GM10248 (cell line): ENCODE results near the gene FADS1.
A peak's percentile ranks its signal among the peaks of the same experiment; 100 is the strongest.

Experiments
- CTCF ChIA-PET: fragments of 300-600 bp; sonication (Branson Sonifier 250); formaldehyde crosslinking; extraction: SDS; loops from one replicate; lab custom pipeline; 2021; ENCODE audit warnings: antibody characterized with exemption; lab: Yijun Ruan, JAX
- POLR2A ChIA-PET: fragments of 350-650 bp; sonication (Branson Sonifier 250); formaldehyde crosslinking; extraction: SDS; loops from one replicate; lab custom pipeline; 2020; ENCODE audit warnings: antibody characterized with exemption; lab: Yijun Ruan, JAX
- DNase-seq: peaks from one replicate; pipeline ENCODE4 v3.0.0; 2012; ENCODE audit errors: extremely low spot score
- CTCF ChIP-seq: IDR thresholded peaks from 2 replicates; pipeline ENCODE4 v1.5.1; 2012; ENCODE audit warnings: mild to moderate bottlenecking, low read depth; ENCODE audit errors: extremely low read depth, missing control alignments, control extremely low read depth

The FADS1 gene

GRCh38 chr11:61787928-61788491 is 28.8 kb downstream of the FADS1 start:
- ChIA-PET CTCF (interaction anchor here (0.7 to 8.3 kb wide), 14 partner anchors 7 to 294 kb away, joined by 3 to 91 read pairs (median 5); no protein-coding TSS in a partner anchor), POLR2A (no interaction called here)
- no peak for DNase-seq
- peak; percentile 29 for TF ChIP-seq CTCF

- TF ChIP-seq CTCF, result no peak
- ChIA-PET CTCF (interaction anchor here (1.6 to 8.3 kb wide), 5 partner anchors 10 to 296 kb away, joined by 3 to 91 read pairs (median 8); no protein-coding TSS in a partner anchor), POLR2A (no interaction called here)
- DNase-seq, result no peak
Observed at GRCh38 chr11:61785837-61786402, 30.9 kb downstream of the FADS1 start.

- CTCF ChIA-PET, result interaction anchor here (1.0 to 2.0 kb wide), 6 partner anchors 8 to 324 kb away, joined by 3 to 8 read pairs (median 4); partner anchors contain the start of genes FEN1 and TMEM258
- no peak for TF ChIP-seq CTCF
- DNase-seq, result no peak
- POLR2A ChIA-PET, result no interaction called here
Observed at GRCh38 chr11:61784506-61784805, 32.3 kb downstream of the FADS1 start.

- DNase-seq, result no peak
- TF ChIP-seq CTCF, result no peak
- CTCF ChIA-PET, result interaction anchor here (1.0 to 2.0 kb wide), 6 partner anchors 8 to 324 kb away, joined by 3 to 8 read pairs (median 4); partner anchors contain the start of genes FEN1 and TMEM258
- POLR2A ChIA-PET, result no interaction called here
Observed at GRCh38 chr11:61783717-61784505, 32.9 kb downstream of the FADS1 start.

- no peak for TF ChIP-seq CTCF
- ChIA-PET CTCF (interaction anchor here (0.9 to 5.1 kb wide), 6 partner anchors 7 to 266 kb away, joined by 3 to 31 read pairs (median 6); no protein-coding TSS in a partner anchor), POLR2A (no interaction called here)
- DNase-seq, result no peak
Observed at GRCh38 chr11:61782841-61783240, 34.0 kb downstream of the FADS1 start.

GRCh38 chr11:61782299-61782698 is 34.5 kb downstream of the FADS1 start:
- CTCF ChIA-PET, result interaction anchor here (0.9 to 5.1 kb wide), 6 partner anchors 8 to 265 kb away, joined by 3 to 31 read pairs (median 6); no protein-coding TSS in a partner anchor
- POLR2A ChIA-PET, result interaction anchor here (0.7 kb wide), 1 partner anchor 10 kb away, joined by 4 read pairs; no protein-coding TSS in a partner anchor
- no peak for TF ChIP-seq CTCF
- DNase-seq, result no peak
